NCI-H146 (cell line): Measurements from ENCODE around the gene PTPN23.

Source experiments
- DNase-seq: peaks from one replicate; lab custom pipeline; 2025; lab: John Stamatoyannopoulos, UW

PTPN23 gene

GRCh38 chr3:47420511-47421484 is 40.0 kb downstream of the PTPN23 start:
- DNase-seq: peak; percentile 53

DNA sequence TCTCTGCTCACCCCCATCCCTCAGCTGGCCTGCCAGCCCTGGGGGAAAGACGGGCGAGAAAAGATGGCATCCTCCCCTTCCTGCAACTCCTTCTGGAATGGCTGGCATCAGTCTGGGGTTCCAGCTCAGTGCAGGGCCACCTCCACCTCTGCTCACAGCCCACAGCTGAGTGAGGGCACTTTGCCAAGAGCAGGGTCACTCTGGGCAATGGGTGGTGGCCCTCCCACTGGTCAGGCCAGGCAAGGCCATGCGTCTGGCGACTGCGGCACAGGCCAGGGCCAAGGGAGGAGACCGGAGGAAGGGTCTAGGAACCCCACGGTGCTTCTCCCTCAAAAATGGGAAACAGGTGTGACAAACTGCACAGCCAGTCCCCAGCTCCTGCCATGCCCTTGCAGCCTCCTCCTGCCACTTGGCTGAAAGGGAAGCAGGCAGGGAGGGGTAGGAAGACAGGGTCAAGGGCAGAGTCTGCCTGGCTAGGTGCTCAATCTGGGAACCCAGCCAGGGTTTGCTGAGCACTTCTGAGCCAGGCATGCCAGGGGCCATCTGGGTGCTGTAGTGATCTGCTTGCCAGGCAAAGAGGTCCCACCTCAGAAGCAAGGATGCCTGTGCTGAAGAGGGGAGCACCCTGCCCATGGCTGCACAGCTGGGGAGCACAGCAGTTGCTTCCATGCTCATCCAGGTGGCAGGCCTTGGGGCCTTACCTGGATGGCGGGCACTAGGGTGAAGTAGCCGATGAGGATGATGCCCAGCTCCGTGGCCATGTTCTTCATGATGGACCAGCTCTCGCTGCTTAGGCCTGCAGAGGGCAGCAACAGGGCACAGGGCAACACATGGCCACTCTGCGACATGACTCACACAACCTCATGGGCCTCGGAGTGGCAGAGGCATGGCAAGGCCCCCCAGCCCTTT is 41.2 kb downstream of the PTPN23 start:
- no peak for DNase-seq

DNA sequence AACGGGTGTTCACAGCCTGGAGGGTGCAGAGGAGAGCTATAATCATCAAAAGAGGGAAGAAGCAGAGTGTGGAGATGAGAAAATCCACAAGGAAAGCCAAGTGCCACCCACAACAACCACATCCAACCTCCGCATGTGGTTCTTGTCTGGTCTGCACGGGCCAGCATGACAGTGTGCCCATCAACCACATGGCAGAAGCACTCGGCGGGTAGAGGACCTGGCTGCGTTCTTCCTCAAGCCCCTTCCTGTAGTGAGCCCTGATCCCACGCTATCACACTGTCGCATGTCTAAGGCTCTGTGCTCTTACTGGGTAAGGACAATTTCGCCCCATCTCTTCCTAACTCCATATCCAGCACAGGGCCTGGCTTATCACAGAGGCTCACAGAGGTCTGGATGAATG is 41.9 kb downstream of the PTPN23 start:
- DNase-seq: no peak

GRCh38 chr3:47423548-47424145 is 42.8 kb downstream of the PTPN23 start:
- no peak for DNase-seq

GRCh38 chr3:47424434-47425382 is 43.9 kb downstream of the PTPN23 start:
- DNase-seq: no peak

GRCh38 chr3:47425383-47425778 is 44.6 kb downstream of the PTPN23 start:
- DNase-seq: no peak

DNA sequence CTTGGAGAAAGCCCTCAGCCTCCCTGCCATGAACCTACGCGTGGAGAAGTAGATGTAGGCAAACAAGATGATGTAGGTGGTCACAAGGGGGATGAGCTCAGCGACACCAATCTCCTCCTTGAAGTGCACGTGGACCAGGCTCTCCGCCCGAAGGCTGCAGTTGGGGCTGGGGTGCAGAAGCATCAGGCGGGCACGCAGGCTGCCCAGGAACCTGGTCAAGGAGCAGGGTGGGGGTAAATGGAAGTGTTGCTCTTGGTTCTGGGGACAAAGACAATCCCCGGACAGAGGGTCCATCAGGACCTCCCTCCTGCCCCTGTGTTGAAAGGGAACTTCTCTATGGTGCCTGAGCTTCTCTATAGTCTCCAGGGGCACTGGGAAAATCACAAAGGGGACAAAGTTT is 45.1 kb downstream of the PTPN23 start:
- DNase-seq: no peak

GRCh38 chr3:47427866-47428265 is 47.0 kb downstream of the PTPN23 start:
- no peak for DNase-seq

GRCh38 chr3:47428662-47429061 is 47.8 kb downstream of the PTPN23 start:
- DNase-seq: no peak

- DNase-seq: no peak
Measured at GRCh38 chr3:47429476-47430270, 48.9 kb downstream of the PTPN23 start.

- DNase-seq: no peak
Measured at GRCh38 chr3:47430606-47431005, 49.8 kb downstream of the PTPN23 start.

DNA sequence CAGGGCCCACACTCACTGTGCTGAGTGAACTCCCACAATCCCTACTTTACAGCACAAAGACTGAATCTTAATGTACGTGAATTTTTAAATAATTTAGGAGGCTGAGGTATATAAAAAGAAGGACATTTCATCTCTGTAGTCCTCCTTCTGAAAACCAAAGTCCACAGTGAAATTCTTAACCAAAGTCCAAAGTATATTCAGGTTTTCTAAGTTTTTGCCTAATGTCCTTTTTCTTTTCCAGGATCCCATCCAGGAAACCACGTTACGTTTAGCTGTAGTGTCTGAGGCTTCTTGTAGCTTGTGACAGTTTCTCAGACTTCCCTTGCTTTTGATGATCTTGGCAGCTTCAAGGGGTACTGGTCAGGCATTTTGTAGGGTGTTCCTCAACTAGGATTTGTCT is 50.4 kb downstream of the PTPN23 start:
- no peak for DNase-seq

DNA sequence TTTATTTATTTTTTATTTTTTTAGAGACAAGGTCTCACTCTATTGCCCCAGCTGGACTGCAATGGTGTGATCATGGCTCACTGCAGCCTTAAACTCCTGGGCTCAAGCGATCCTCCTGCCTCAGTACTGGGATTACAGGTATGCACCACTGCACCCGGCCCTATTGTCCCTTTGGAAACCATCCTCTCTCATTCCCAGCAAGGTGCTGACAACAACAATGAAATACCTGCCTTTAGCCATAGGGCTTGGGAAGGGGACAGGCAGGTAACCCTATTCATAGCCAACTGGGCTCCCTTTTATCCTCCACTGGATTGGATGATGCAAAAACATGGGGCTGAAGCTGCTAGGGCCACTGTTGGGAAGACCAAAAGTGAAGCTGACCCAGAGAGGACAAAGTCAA is 51.9 kb downstream of the PTPN23 start:
- DNase-seq: no peak

DNA sequence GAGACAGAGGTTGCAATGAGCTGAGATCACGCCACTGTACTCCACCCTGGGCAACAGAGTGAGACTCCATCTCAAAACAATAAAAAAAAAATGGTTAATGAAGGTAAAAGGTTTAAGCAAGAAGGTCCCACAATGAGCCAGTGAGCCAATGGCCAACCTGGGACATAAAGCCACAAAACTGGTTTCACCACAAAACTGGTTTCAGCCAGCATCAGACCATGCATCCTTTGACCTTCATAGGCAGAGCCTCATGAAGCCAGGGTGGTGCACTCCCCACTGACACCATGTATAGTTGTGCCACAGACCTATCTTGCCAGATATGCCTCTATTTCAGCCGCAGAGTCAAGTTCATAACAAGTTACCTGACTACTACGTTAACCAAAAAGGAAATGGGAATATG is 53.0 kb downstream of the PTPN23 start:
- DNase-seq: no peak

DNA sequence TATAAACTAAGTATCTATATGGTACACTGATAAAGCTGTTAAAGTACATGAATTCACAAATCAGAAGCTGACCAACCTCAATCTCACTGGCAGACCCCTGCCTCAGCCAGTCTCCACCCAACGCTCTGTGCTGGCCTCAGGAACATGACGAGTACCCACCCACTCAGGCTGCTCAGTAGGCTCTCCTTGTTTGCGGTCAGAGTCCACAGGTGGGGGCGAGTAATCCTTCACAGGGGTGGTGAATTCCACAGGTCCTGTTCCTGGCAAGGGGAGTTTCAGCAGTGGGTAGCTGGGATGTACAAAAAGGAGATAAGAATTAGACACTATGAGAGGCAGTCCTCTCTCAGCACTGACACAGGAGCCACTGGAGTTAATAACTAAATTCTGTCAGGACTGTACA is 54.0 kb downstream of the PTPN23 start:
- DNase-seq: no peak

DNA sequence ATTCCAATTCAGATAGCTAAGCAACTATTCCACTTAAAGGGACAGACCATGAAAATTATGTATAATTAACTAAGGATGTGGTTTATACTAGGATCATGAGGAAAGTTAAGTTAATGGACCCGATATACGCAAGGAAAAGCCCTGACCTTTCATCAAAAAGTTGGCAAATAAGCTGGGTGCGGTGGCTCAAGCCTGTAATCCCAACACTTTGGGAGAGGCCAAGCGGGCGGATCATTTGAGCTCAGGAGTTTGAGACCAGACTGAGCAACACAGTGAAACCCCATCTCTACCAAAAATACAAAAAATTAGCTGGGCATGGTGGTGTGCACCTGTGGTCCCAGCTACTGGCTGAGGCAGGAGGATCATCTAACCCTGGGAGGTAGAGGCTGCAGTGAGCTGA is 55.4 kb downstream of the PTPN23 start:
- no peak for DNase-seq

GRCh38 chr3:47440131-47440530 is 59.3 kb downstream of the PTPN23 start:
- DNase-seq: no peak

DNA sequence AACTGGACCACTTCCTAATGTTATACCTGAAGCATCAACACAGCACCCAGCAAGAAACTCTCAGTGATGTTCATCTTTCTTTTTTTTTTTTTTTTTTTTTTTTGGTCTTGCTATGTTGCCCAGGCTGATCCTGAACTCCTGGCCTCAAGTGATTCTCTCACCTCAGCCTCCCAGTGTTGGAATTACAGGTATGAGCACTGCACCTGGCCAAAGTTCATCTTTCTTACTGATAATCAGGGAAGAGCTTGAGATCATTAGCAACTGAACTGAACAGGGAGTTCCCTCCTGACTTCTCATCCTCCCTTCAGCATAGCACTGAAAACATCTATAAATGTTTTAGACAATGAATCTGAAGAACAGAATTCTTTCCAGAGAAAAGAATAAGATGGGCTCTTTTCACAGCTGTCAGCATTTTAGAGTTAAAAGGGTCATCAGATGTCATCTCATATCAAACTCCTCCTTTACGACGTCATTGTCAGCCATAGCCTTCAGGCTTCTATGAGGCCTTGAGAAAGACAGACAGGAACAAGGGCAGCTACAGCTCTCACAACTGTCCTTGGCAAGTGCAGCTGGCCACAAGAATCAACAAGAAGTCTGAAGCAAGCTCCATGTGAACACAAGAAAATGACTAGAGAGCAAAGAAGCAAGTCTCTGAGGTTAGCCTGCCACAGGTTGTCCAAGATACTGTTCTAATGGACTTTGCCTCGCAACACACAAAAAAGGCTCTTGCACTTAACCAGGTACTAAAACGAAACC is 61.2 kb downstream of the PTPN23 start:
- DNase-seq: no peak

DNA sequence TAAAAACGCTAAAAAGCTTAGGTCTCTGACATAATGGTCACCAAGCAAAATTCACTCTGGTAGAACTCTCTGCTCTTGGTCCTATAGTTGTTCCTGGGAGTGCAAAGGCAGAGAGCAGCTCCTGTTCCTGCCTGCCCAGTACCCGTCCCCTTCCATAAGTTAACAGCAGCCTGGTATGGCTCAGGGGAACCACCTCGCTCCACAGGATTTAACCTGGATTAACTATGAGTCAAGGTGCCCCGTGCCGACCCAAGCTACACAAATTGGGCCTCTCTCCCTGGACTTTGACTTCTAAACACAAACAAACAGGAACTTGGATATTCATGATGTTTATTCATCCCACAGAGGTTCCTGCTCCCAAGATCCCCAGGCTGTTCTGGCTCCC is 62.8 kb downstream of the PTPN23 start:
- DNase-seq: no peak

DNA sequence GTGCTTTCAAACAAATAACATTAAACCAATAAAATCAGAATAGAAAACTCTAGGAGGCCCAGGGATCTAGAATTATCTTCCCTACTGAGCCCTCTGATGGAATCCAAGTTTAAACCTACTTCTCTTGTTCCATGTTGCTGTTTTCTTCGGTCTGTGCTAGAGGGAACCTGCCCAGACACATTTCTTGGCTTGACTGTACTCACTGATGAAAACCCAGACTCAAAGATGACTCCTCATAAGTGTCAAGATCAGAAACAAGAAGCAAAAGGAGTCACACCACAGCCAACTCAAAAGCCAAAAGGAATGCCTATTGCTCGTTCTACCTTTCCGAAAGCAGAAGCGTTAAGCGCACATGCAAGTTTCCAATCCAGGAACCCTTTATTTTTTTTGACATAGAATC is 63.3 kb downstream of the PTPN23 start:
- no peak for DNase-seq
